IMR-90 (cell line): Measurements from ENCODE around the gene USP24. TPM values are rescaled to one million over a fixed set of nuclear protein-coding genes. Genes with fewer than 3 reads are reported as not detected.

Experiments used
- ATAC-seq: fragments of 200-7000 bp; cut with Tn5 transposase; 2 replicates; pipeline ENCODE4 v1.9.1; 2020; ENCODE audit warnings: low read depth, mild to moderate bottlenecking, moderate library complexity
- BruUV-seq: library from RNA; stranded (reverse); fragments of 400-500 nt; replicated peaks from 2 replicates; lab custom pipeline; 2021; lab: Mats Ljungman, UMichigan
- CTCF ChIA-PET: fragments of 300-600 bp; formaldehyde crosslinking; extraction: SDS; loops from one replicate; lab custom pipeline; 2021; ENCODE audit warnings: antibody characterized with exemption; lab: Yijun Ruan, JAX
- POLR2A ChIA-PET: fragments of 300-600 bp; sonication (Branson Sonifier 250); formaldehyde crosslinking; loops from one replicate; lab custom pipeline; 2022; ENCODE audit warnings: antibody characterized with exemption; ENCODE audit not compliant: unreplicated experiment; lab: Charles Lee
- DNase-seq: peaks from one replicate; pipeline ENCODE4 v3.0.0; 2013
- H2AFZ ChIP-seq: replicated peaks from 2 replicates; pipeline ENCODE3; 2013; ENCODE audit warnings: low read length, mild to moderate bottlenecking; ENCODE audit not compliant: poor library complexity
- H2AK5ac ChIP-seq: 2 replicates; pipeline ENCODE4 v1.6.1; 2013; ENCODE audit warnings: low read depth, low read length, inconsistent platforms
- H2AK9ac ChIP-seq: replicated peaks from 2 replicates; pipeline ENCODE3; 2013; ENCODE audit warnings: mild to moderate bottlenecking, low read depth, low read length, moderate library complexity; ENCODE audit not compliant: poor library complexity
- H2BK120ac ChIP-seq: 2 replicates; pipeline ENCODE4 v1.6.1; 2013; ENCODE audit warnings: low read depth, low read length, inconsistent platforms
- H2BK15ac ChIP-seq: 3 replicates; pipeline ENCODE4 v1.6.1; 2013; ENCODE audit warnings: low read depth, low read length, inconsistent platforms
- H2BK20ac ChIP-seq: 2 replicates; pipeline ENCODE4 v1.6.1; 2013; ENCODE audit warnings: low read depth, mild to moderate bottlenecking, inconsistent platforms, low read length, moderate library complexity
- H2BK5ac ChIP-seq: 2 replicates; pipeline ENCODE4 v1.6.1; 2013; ENCODE audit warnings: mild to moderate bottlenecking, low read depth, low read length, inconsistent platforms; ENCODE audit not compliant: poor library complexity, severe bottlenecking
- H3K14ac ChIP-seq: replicated peaks from 2 replicates; pipeline ENCODE4 v1.6.1; 2013; ENCODE audit warnings: low read depth, low read length, inconsistent platforms
- H3K18ac ChIP-seq: 2 replicates; pipeline ENCODE4 v1.6.1; 2013; ENCODE audit warnings: low read depth, low read length, control low read depth
- H3K23ac ChIP-seq: 2 replicates; pipeline ENCODE4 v1.6.1; 2013; ENCODE audit warnings: low read depth, low read length, inconsistent platforms
- H3K27ac ChIP-seq: 2 replicates; pipeline ENCODE4 v1.5.1; 2013; ENCODE audit warnings: mild to moderate bottlenecking, control low read depth, low read length; ENCODE audit not compliant: insufficient read depth
- H3K27me3 ChIP-seq: 2 replicates; pipeline ENCODE4 v1.6.1; 2013; ENCODE audit warnings: low read length; ENCODE audit not compliant: control insufficient read depth, insufficient read depth
- H3K36me3 ChIP-seq: 2 replicates; pipeline ENCODE4 v1.6.1; 2013; ENCODE audit warnings: low read length, mixed read lengths; ENCODE audit not compliant: control insufficient read depth, insufficient read depth
- H3K4ac ChIP-seq: 2 replicates; pipeline ENCODE4 v1.6.1; 2013; ENCODE audit warnings: low read depth, low read length, inconsistent platforms
- H3K4me1 ChIP-seq: 2 replicates; pipeline ENCODE4 v1.6.1; 2013; ENCODE audit warnings: low read length, mixed read lengths; ENCODE audit not compliant: control insufficient read depth, insufficient read depth
- H3K4me2 ChIP-seq: 2 replicates; pipeline ENCODE4 v1.6.1; 2013; ENCODE audit warnings: low read depth, mild to moderate bottlenecking, control low read depth, low read length, moderate library complexity
- H3K4me3 ChIP-seq: 2 replicates; pipeline ENCODE4 v1.5.1; 2013; ENCODE audit warnings: low read depth, mild to moderate bottlenecking, control low read depth, low read length, moderate library complexity; ENCODE audit not compliant: insufficient read depth
- H3K56ac ChIP-seq: 2 replicates; pipeline ENCODE4 v1.6.1; 2013; ENCODE audit warnings: low read length, inconsistent platforms; ENCODE audit not compliant: insufficient read depth; ENCODE audit errors: extremely low read depth
- H3K79me1 ChIP-seq, 2 experiments: 2 replicates each; pipeline ENCODE4 v1.6.1; 2013; ENCODE audit warnings: low read length in 2 of 2, inconsistent platforms in 1 of 2, low read depth in 1 of 2
- H3K9ac ChIP-seq: 2 replicates; pipeline ENCODE4 v1.6.1; 2013; ENCODE audit warnings: low read depth, low read length, control low read depth
- H3K9me1 ChIP-seq: 2 replicates; pipeline ENCODE4 v1.6.1; 2013; ENCODE audit warnings: low read length, inconsistent platforms; ENCODE audit not compliant: insufficient read depth
- H3K9me3 ChIP-seq: 2 replicates; pipeline ENCODE4 v1.6.1; 2013; ENCODE audit warnings: low read length; ENCODE audit not compliant: control insufficient read depth, insufficient read depth
- H4K20me1 ChIP-seq: 2 replicates; pipeline ENCODE4 v1.6.1; 2013; ENCODE audit warnings: low read length, inconsistent platforms; ENCODE audit not compliant: insufficient read depth
- H4K5ac ChIP-seq: 2 replicates; pipeline ENCODE4 v1.6.1; 2013; ENCODE audit warnings: mild to moderate bottlenecking, low read depth, low read length, control low read depth
- H4K8ac ChIP-seq, 2 experiments: 2 replicates each; pipeline ENCODE4 v1.6.1; 2013; ENCODE audit warnings: low read depth in 2 of 2, low read length in 2 of 2, control low read depth in 1 of 2, inconsistent platforms in 1 of 2
- H4K91ac ChIP-seq: 2 replicates; pipeline ENCODE4 v1.6.1; 2013; ENCODE audit warnings: low read depth, low read length, inconsistent platforms; ENCODE audit not compliant: insufficient read depth
- CEBPB ChIP-seq: IDR thresholded peaks from 2 replicates; pipeline ENCODE4 v1.6.1; 2012; ENCODE audit warnings: low read depth, low read length, improper control_type of control experiment
- CTCF ChIP-seq: conservative IDR thresholded peaks from 2 replicates; pipeline ENCODE4 v1.5.1; 2012; ENCODE audit warnings: mild to moderate bottlenecking, low read depth, low read length, improper control_type of control experiment
- MXI1 ChIP-seq: IDR thresholded peaks from 2 replicates; pipeline ENCODE4 v1.6.1; 2012; ENCODE audit warnings: low read depth, mild to moderate bottlenecking, low read length, moderate library complexity, borderline replicate concordance
- RAD21 ChIP-seq: IDR thresholded peaks from 2 replicates; pipeline ENCODE4 v1.6.1; 2012; ENCODE audit warnings: low read length, improper control_type of control experiment
- WGBS, 2 experiments: methylation state at CpG; one replicate each; pipeline versions ENCODE4 v1.1.5 to v1.1.7; 2013; ENCODE audit warnings: missing lambda C conversion rate in 2 of 2; ENCODE audit not compliant: insufficient read length in 1 of 2; ENCODE audit errors: extremely low coverage in 2 of 2; 5-methylcytosine and 5-hydroxymethylcytosine counted together
- dilution Hi-C: fragments of 300-500 bp; cut with HindIII; formaldehyde crosslinking; loops from one replicate; pipeline ENCODE4 v1.14.3; 2018; ENCODE audit warnings: low sequenced_read_pairs; ENCODE audit not compliant: unreplicated experiment
- in situ Hi-C: fragments of 300-500 bp; cut with MboI; formaldehyde crosslinking; loops from 3 replicates; pipeline ENCODE4 v1.14.3; 2019; ENCODE audit warnings: low sequenced_read_pairs, inconsistent platforms, mixed read lengths
- intact Hi-C: fragments of 100-400 bp; cut with micrococcal nuclease; formaldehyde crosslinking; loops from 2 replicates; pipeline ENCODE4 v1.10.0; 2022
- polyA plus RNA-seq, 3 experiments: library from polyadenylated mRNA; depleted of rRNA; stranded (reverse); fragments of >200 nt; gene quantifications; 2 replicates each; pipeline ENCODE4 v1.2.3, GENCODE V29; 2012; ENCODE audit warnings: low replicate concordance in 1 of 3
- total RNA-seq: library from RNA; depleted of rRNA; stranded (reverse); fragments of >200 nt; gene quantifications from 2 replicates; pipeline ENCODE4 v1.2.3, GENCODE V29; 2012

The USP24 gene
- total and polyA plus RNA-seq, 2 of the 4 experiments (the other 2 are of a cell fraction), result 8.4 to 36.7 TPM

GRCh38 chr1:55140137-55140536 is 75.0 kb downstream of the USP24 start:
- H3K23ac ChIP-seq, result no peak overlapping the region
- no peak overlapping the region for H4K5ac ChIP-seq
- H3K9me3 ChIP-seq, result no peaks in the 10 kb centered on the region
- H3K9me1 ChIP-seq, result no peaks in the 10 kb centered on the region
- ChIA-PET CTCF (interaction anchor here (0.6 to 3.8 kb wide), 3 partner anchors 137 to 190 kb away, joined by 3 to 19 read pairs (median 3); no protein-coding TSS in a partner anchor), POLR2A (interaction anchor here (0.6 kb wide), 1 partner anchor 136 kb away, joined by 6 read pairs; no protein-coding TSS in a partner anchor)
- intact Hi-C loops, result loop anchor here (1.0 to 10.0 kb wide), 4 partner anchors 75 to 1445 kb away; partner anchors contain the start of gene USP24
- no peaks in the 10 kb centered on the region for H4K20me1 ChIP-seq
- no peaks in the 10 kb centered on the region for H3K27me3 ChIP-seq
- H3K4me1 ChIP-seq, result no peaks in the 10 kb centered on the region
- DNase-seq (no peak), ATAC-seq (no peak)
- no peak overlapping the region for H2AK9ac ChIP-seq
- no peak overlapping the region for H3K9ac ChIP-seq
- H2BK15ac ChIP-seq, result no peak overlapping the region
- no peak overlapping the region for H2BK5ac ChIP-seq
- H3K79me1 ChIP-seq, result peaks cover 0 to 4% of the 10 kb centered on the region in 2 experiments; a peak in 1 of 4 replicates
- H3K4me2 ChIP-seq, result no peak overlapping the region
- dilution Hi-C loops, result no loop called here
- H4K8ac ChIP-seq, result no peak overlapping the region
- peaks cover 36% of the 10 kb centered on the region for H3K36me3 ChIP-seq
- no peak overlapping the region for H2BK120ac ChIP-seq
- no TSS peak for BruUV-seq
- H3K4ac ChIP-seq, result no peak overlapping the region
- H3K18ac ChIP-seq, result no peak overlapping the region
- H2AFZ ChIP-seq, result no peak overlapping the region
- no peak overlapping the region for H4K91ac ChIP-seq
- in situ Hi-C loops, result loop anchor here (5.0 to 10.0 kb wide), 2 partner anchors 137 to 1445 kb away; no protein-coding TSS in a partner anchor
- no peak overlapping the region for H3K4me3 ChIP-seq
- no peak overlapping the region for H3K27ac ChIP-seq
- H2AK5ac ChIP-seq, result no peak overlapping the region
- H2BK20ac ChIP-seq, result no peak overlapping the region
- WGBS, 2 experiments, result no CpG with 5 or more reads among the region's 2 CpGs
- TF ChIP-seq MXI1 (no peak), CTCF (no peak), CEBPB (no peak), RAD21 (no peak)
- H3K56ac ChIP-seq, result no peak overlapping the region
- no peak overlapping the region for H3K14ac ChIP-seq
